A673 (cell line): ENCODE results near the gene MTNR1A. TPM values are rescaled to one million over a fixed set of nuclear protein-coding genes. Genes with fewer than 3 reads are reported as not detected.

Experiments used
- BruUV-seq: library from RNA; stranded (reverse); fragments of 400-500 nt; replicated peaks from 2 replicates; lab custom pipeline; 2021; lab: Mats Ljungman, UMichigan
- CTCF ChIA-PET: fragments of 300-600 bp; sonication (Branson Sonifier 250); formaldehyde crosslinking; loops from one replicate; lab custom pipeline; 2022; ENCODE audit warnings: antibody characterized with exemption; lab: Charles Lee
- POLR2A ChIA-PET: fragments of 300-600 bp; sonication (Branson Sonifier 250); formaldehyde crosslinking; loops from one replicate; lab custom pipeline; 2022; ENCODE audit warnings: antibody characterized with exemption; ENCODE audit not compliant: low non-redundant PET; lab: Charles Lee
- DNase-seq: peaks from one replicate; pipeline ENCODE4 v3.0.0-alpha.2; 2015; ENCODE audit warnings: low spot score
- H3K27ac ChIP-seq: fragments of 200-600 bp; sonication (generic); 2 replicates; pipeline ENCODE4 v1.5.1; 2016; ENCODE audit warnings: mixed run types, low read depth, mild to moderate bottlenecking, mixed read lengths, antibody characterized with exemption, low read length; ENCODE audit not compliant: poor library complexity, severe bottlenecking
- H3K27me3 ChIP-seq: fragments of 200-600 bp; sonication (generic); replicated peaks from 2 replicates; pipeline ENCODE4 v1.6.1; 2017; ENCODE audit warnings: mixed run types, low read depth, mild to moderate bottlenecking, mixed read lengths, antibody characterized with exemption, low read length; ENCODE audit not compliant: insufficient read depth, poor library complexity
- H3K36me3 ChIP-seq: fragments of 200-600 bp; sonication (generic); 2 replicates; pipeline ENCODE4 v1.6.1; 2016; ENCODE audit warnings: mixed run types, mild to moderate bottlenecking, mixed read lengths, antibody characterized with exemption, low read length; ENCODE audit not compliant: insufficient read depth, poor library complexity, severe bottlenecking
- H3K4me1 ChIP-seq: fragments of 200-600 bp; sonication (generic); 2 replicates; pipeline ENCODE4 v1.6.1; 2017; ENCODE audit warnings: mixed run types, mild to moderate bottlenecking, mixed read lengths, antibody characterized with exemption, low read length; ENCODE audit not compliant: insufficient read depth, poor library complexity, severe bottlenecking
- H3K4me3 ChIP-seq: fragments of 200-600 bp; sonication (generic); 2 replicates; pipeline ENCODE4 v1.5.1; 2016; ENCODE audit warnings: low read depth, mixed run types, mild to moderate bottlenecking, mixed read lengths, low read length; ENCODE audit not compliant: poor library complexity, severe bottlenecking
- H3K9me3 ChIP-seq: fragments of 200-600 bp; sonication (generic); 2 replicates; pipeline ENCODE4 v1.6.1; 2016; ENCODE audit warnings: mixed run types, low read depth, mild to moderate bottlenecking, mixed read lengths, antibody characterized with exemption, low read length; ENCODE audit not compliant: poor library complexity, severe bottlenecking
- EZH2 ChIP-seq: fragments of 200-600 bp; sonication (generic); IDR thresholded peaks from 2 replicates; pipeline ENCODE4 v1.6.1; 2017; ENCODE audit warnings: borderline replicate concordance, low read depth, mild to moderate bottlenecking, mixed read lengths, antibody characterized with exemption, low read length; ENCODE audit not compliant: poor library complexity, severe bottlenecking
- intact Hi-C: fragments of 100-400 bp; cut with micrococcal nuclease; formaldehyde crosslinking; loops from one replicate; pipeline ENCODE4 v1.10.0; 2022; ENCODE audit not compliant: unreplicated experiment
- total RNA-seq: library from RNA; stranded (reverse); gene quantifications from 2 replicates; pipeline ENCODE4 v1.2.3, GENCODE V29; 2021
- TF ChIP-seq, protein P1 (sequence below): fragments of 300-800, 200-600 bp; sonication (generic); conservative IDR thresholded peaks from 2 replicates; pipeline ENCODE4 v1.5.1; 2017; ENCODE audit warnings: low read depth, mild to moderate bottlenecking, antibody characterized with exemption, low read length, moderate library complexity, mixed read lengths

The MTNR1A gene
- total RNA-seq, 1 experiment from 2014 or later, result 1.2 TPM

DNA sequence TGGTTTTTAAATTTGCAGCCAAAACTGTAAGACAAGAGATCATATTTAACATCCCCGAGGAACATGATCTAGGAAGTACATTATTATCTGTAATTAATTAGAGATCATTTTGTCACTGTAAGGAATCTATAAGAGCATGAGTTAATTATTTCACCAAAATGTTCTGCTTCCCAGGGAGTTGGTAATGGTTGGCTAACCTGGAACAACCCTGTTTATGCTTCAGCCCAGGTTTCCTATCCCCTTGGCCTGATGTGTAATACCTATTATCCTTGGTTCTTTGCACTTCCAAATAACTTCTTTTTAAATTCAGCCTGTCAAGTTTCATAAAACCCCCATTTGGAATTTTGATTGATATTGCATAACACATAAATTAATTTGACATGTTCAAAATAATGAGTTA is 6.4 kb upstream of the MTNR1A start:
- no peak overlapping the region for H3K27ac ChIP-seq
- CTCF ChIA-PET, result interaction anchor here (0.6 kb wide), 1 partner anchor 140 kb away, joined by 3 read pairs; no protein-coding TSS in a partner anchor
- H3K4me3 ChIP-seq, result no peak overlapping the region
- BruUV-seq, result no TSS peak
- POLR2A ChIA-PET, result no interaction called here
- intact Hi-C loops, result no loop called here
- no peaks in the 10 kb centered on the region for H3K9me3 ChIP-seq
- DNase-seq, result no peak
- no peaks in the 10 kb centered on the region for H3K27me3 ChIP-seq
- peaks cover 6% of the 10 kb centered on the region for H3K4me1 ChIP-seq
- TF ChIP-seq, protein P1, sequence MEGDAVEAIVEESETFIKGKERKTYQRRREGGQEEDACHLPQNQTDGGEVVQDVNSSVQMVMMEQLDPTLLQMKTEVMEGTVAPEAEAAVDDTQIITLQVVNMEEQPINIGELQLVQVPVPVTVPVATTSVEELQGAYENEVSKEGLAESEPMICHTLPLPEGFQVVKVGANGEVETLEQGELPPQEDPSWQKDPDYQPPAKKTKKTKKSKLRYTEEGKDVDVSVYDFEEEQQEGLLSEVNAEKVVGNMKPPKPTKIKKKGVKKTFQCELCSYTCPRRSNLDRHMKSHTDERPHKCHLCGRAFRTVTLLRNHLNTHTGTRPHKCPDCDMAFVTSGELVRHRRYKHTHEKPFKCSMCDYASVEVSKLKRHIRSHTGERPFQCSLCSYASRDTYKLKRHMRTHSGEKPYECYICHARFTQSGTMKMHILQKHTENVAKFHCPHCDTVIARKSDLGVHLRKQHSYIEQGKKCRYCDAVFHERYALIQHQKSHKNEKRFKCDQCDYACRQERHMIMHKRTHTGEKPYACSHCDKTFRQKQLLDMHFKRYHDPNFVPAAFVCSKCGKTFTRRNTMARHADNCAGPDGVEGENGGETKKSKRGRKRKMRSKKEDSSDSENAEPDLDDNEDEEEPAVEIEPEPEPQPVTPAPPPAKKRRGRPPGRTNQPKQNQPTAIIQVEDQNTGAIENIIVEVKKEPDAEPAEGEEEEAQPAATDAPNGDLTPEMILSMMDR, result no peak
- TF ChIP-seq EZH2, result no peak
- no peaks in the 10 kb centered on the region for H3K36me3 ChIP-seq

DNA sequence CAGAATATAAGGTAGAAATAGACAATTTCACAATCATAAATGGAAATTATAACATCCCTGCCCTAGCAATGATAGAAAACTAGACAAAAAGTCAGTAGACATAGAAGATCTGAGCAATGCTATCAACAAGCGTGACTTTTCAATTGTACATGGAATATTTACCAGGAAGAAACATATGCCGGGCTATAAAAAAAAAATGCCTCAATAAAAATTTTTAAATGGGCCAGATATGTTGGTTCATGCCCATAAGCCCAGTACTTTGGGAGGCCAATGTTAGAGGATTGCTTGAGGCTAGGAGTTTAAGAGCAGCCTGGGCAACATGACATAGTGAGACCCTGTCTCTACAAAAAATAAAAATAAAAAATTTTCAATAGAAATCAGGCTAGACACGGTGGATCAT is 5.3 kb upstream of the MTNR1A start:
- BruUV-seq, result no TSS peak
- ChIA-PET CTCF (no interaction called here), POLR2A (no interaction called here)
- no peaks in the 10 kb centered on the region for H3K9me3 ChIP-seq
- peaks cover 6% of the 10 kb centered on the region for H3K4me1 ChIP-seq
- H3K4me3 ChIP-seq, result no peak overlapping the region
- no peak overlapping the region for H3K27ac ChIP-seq
- TF ChIP-seq EZH2, result no peak
- TF ChIP-seq, protein P1, result no peak
- no peak for DNase-seq
- H3K27me3 ChIP-seq, result no peaks in the 10 kb centered on the region
- intact Hi-C loops, result no loop called here
- no peaks in the 10 kb centered on the region for H3K36me3 ChIP-seq

DNA sequence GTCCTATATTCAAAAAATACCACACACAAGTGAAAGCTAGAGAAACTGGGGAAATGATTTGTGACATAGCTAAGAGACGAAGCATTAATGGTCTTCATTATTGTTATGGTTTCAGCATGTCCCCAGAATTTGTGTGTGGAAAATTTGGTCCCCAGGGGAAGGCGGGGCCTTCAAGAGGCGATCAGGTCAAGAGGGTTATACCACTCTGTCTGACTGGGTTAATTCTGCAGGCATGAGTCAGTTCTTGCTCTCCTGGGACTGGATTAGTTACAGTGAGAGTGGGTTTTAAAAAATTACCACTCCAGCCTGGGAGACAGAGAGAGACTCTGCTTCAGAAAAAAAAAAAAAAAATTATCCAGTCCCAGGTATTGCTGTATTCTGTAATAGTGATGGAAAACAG is 2.1 kb upstream of the MTNR1A start:
- no TSS peak for BruUV-seq
- H3K4me1 ChIP-seq, result peaks cover 6% of the 10 kb centered on the region
- intact Hi-C loops, result no loop called here
- no peaks in the 10 kb centered on the region for H3K9me3 ChIP-seq
- DNase-seq, result peak; percentile 60
- POLR2A ChIA-PET, result no interaction called here
- CTCF ChIA-PET, result interaction anchor here (0.6 kb wide), 1 partner anchor 26 kb away, joined by 4 read pairs; no protein-coding TSS in a partner anchor
- H3K4me3 ChIP-seq, result no peak overlapping the region
- H3K27me3 ChIP-seq, result peaks cover 5% of the 10 kb centered on the region
- H3K36me3 ChIP-seq, result no peaks in the 10 kb centered on the region
- TF ChIP-seq, protein P1, result no peak
- TF ChIP-seq EZH2, result no peak
- H3K27ac ChIP-seq, result no peak overlapping the region
